ENCODE results near the gene DOCK3. TPM values are rescaled to one million over a fixed set of nuclear protein-coding genes. Genes with fewer than 3 reads are reported as not detected.

DOCK3 gene
- total RNA-seq, 1 experiment from 2014 or later: 8.3 TPM

DNA sequence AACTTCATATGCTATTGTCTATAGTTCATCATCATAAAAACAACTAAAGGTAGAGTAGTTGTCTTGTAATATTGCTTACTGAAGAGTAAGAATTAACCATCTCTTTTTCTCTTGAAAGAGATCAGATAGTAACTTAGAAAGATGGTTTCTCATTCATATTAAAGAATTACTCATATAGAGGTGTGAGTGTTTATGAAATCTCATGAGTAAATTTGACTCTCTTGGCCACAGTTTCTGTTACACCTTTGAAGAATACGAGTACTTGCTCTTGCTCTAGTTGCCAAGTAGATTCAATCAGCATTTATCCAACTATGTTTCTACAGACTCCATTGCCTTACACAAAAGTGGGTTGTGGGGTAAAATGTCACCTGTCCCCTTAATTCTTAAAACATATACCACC lies 463.0 kb downstream of the DOCK3 start:
- no peak overlapping the region for H3K9ac ChIP-seq (ENCODE audit: extremely low read depth, insufficient read length, low read length)
- WGBS (ENCODE audit: extremely low coverage, insufficient read length, low lambda C conversion rate): no CpG with 5 or more reads among the region's 1 CpG
- Mint-ChIP-seq H3K36me3 (ENCODE audit: insufficient read depth in 1 of 3, low read depth in 3 of 3) (peaks cover 0 to 5% (median 0%) of the 10 kb centered on the region in 3 experiments; a peak in 1 of 7 replicates), H3K27ac (no peak overlapping the region), H3K4me1 (0 out of 4 replicates have a peak, but pooled peaks cover 0 to 2% of the 10 kb centered on the region in 2 experiments), H3K27me3 (ENCODE audit: low read depth) (no peaks in the 10 kb centered on the region), H3K9me3 (peaks cover 0 to 8% of the 10 kb centered on the region in 2 experiments; a peak in 3 of 5 replicates), H3K4me3 (no peak overlapping the region)
- no peak for DNase-seq
- H2BK15ac ChIP-seq (ENCODE audit: low read depth, low read length): no peak overlapping the region
- H4K5ac ChIP-seq (ENCODE audit: insufficient read length, low read depth, low read length): no peak overlapping the region
- no peaks in the 10 kb centered on the region for H3K79me2 ChIP-seq (ENCODE audit: insufficient read depth, low read length)
- no peak overlapping the region for H2BK120ac ChIP-seq (ENCODE audit: low read depth, low read length, poor library complexity, severe bottlenecking)
- no peaks in the 10 kb centered on the region for H3K79me1 ChIP-seq (ENCODE audit: insufficient read depth, low read depth, low read length, poor library complexity, severe bottlenecking)
- no peak overlapping the region for H4K8ac ChIP-seq (replicated peaks; ENCODE audit: insufficient read length, low read depth, low read length)
- H3T11ph ChIP-seq (ENCODE audit: low read length): no peak overlapping the region
- H3K27ac ChIP-seq (ENCODE audit: insufficient read length, low read depth, low read length): no peak overlapping the region
- H3K14ac ChIP-seq (ENCODE audit: insufficient read depth, low read length): no peak overlapping the region
- no peaks in the 10 kb centered on the region for H4K20me1 ChIP-seq (ENCODE audit: control insufficient read depth, insufficient read depth, insufficient read length)
- no peak overlapping the region for H2AK5ac ChIP-seq (ENCODE audit: insufficient read length, low read length)
- H2BK5ac ChIP-seq (ENCODE audit: insufficient read length, low read length): no peak overlapping the region
- no peak overlapping the region for H3K4ac ChIP-seq (ENCODE audit: low read depth, low read length)
- H3K23ac ChIP-seq (ENCODE audit: insufficient read length, low read depth, low read length): no peak overlapping the region
- H2AFZ ChIP-seq (ENCODE audit: low read length): no peak overlapping the region
- no peak overlapping the region for H4K91ac ChIP-seq (ENCODE audit: insufficient read length, low read depth, low read length)
- no peak overlapping the region for H3K18ac ChIP-seq (ENCODE audit: insufficient read length, low read depth, low read length)
- no peaks in the 10 kb centered on the region for H3K4me1 ChIP-seq (ENCODE audit: insufficient read depth, low read length)
- H2BK20ac ChIP-seq (ENCODE audit: low read depth, low read length, poor library complexity, severe bottlenecking): no peak overlapping the region
- H3K56ac ChIP-seq (ENCODE audit: insufficient read length, low read depth, low read length): no peak overlapping the region
- H3K4me2 ChIP-seq (ENCODE audit: insufficient read depth, insufficient read length, low read length): no peak overlapping the region
- H2BK12ac ChIP-seq (ENCODE audit: insufficient read length, low read depth, low read length): no peak overlapping the region
- TF ChIP-seq, protein P1, sequence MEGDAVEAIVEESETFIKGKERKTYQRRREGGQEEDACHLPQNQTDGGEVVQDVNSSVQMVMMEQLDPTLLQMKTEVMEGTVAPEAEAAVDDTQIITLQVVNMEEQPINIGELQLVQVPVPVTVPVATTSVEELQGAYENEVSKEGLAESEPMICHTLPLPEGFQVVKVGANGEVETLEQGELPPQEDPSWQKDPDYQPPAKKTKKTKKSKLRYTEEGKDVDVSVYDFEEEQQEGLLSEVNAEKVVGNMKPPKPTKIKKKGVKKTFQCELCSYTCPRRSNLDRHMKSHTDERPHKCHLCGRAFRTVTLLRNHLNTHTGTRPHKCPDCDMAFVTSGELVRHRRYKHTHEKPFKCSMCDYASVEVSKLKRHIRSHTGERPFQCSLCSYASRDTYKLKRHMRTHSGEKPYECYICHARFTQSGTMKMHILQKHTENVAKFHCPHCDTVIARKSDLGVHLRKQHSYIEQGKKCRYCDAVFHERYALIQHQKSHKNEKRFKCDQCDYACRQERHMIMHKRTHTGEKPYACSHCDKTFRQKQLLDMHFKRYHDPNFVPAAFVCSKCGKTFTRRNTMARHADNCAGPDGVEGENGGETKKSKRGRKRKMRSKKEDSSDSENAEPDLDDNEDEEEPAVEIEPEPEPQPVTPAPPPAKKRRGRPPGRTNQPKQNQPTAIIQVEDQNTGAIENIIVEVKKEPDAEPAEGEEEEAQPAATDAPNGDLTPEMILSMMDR (conservative IDR thresholded peaks at IDR 0.05): no peak
- no peaks in the 10 kb centered on the region for H3K27me3 ChIP-seq (ENCODE audit: insufficient read depth, low read length)
- H3K23me2 ChIP-seq (ENCODE audit: insufficient read length, low read depth, low read length, poor library complexity, severe bottlenecking): no peaks in the 10 kb centered on the region
- H3K9me3 ChIP-seq (ENCODE audit: control insufficient read depth, low read depth, low read length): no peaks in the 10 kb centered on the region

All from H9 (cell line).